ENCODE measurements around the gene KRT81. TPM values are rescaled to one million over a fixed set of nuclear protein-coding genes. Genes with fewer than 3 reads are reported as not detected.

Gene KRT81
- total RNA-seq, 1 experiment from 2014 or later = 0.90 TPM

DNA sequence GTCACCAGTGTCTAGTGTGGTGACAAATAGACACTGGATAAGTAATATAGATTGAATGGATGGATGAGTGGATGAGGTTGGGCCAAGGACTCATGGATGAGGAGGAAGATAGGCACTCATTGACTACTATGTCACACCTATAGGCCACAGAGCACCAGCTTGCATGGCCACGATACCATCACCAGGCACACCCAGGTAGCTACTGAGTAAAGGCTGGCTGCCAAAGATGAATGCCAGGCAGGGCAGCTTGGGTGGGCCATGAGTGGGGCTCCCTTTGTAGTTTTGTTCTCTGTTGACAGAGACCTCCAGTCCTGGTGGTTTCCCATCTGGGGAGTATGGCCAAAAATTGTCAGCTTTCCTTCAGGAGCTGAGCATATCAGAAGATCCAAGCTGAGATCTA, 41.0 kb upstream of the KRT81 start:
- CTCF ChIA-PET = interaction anchor here (1.1 kb wide), 1 partner anchor 10 kb away, joined by 3 read pairs; no protein-coding TSS in a partner anchor
- POLR2A ChIA-PET = interaction anchor here (0.7 kb wide), 1 partner anchor 444 kb away, joined by 11 read pairs; no protein-coding TSS in a partner anchor
- intact Hi-C loops (cut with micrococcal nuclease; ENCODE audit: unreplicated experiment) (no loop called here), in situ Hi-C loops (cut with HindIII; ENCODE audit: low pct_unique_long_range_greater_than_20kb, low sequenced_read_pairs) (no loop called here)
- no TSS peak for BruUV-seq (replicated peaks)
- no peak for DNase-seq (ENCODE audit: low read depth, low spot score)
- no peak overlapping the region for H3K27ac ChIP-seq (ENCODE audit: low read length)
- no peak for ATAC-seq
- H3K27me3 ChIP-seq (ENCODE audit: control insufficient read depth, insufficient read depth, low read length) = no peaks in the 10 kb centered on the region
- no peak overlapping the region for H3K4me3 ChIP-seq (ENCODE audit: low read depth in 2 of 2, low read length in 2 of 2)
- TF ChIP-seq, protein P1, sequence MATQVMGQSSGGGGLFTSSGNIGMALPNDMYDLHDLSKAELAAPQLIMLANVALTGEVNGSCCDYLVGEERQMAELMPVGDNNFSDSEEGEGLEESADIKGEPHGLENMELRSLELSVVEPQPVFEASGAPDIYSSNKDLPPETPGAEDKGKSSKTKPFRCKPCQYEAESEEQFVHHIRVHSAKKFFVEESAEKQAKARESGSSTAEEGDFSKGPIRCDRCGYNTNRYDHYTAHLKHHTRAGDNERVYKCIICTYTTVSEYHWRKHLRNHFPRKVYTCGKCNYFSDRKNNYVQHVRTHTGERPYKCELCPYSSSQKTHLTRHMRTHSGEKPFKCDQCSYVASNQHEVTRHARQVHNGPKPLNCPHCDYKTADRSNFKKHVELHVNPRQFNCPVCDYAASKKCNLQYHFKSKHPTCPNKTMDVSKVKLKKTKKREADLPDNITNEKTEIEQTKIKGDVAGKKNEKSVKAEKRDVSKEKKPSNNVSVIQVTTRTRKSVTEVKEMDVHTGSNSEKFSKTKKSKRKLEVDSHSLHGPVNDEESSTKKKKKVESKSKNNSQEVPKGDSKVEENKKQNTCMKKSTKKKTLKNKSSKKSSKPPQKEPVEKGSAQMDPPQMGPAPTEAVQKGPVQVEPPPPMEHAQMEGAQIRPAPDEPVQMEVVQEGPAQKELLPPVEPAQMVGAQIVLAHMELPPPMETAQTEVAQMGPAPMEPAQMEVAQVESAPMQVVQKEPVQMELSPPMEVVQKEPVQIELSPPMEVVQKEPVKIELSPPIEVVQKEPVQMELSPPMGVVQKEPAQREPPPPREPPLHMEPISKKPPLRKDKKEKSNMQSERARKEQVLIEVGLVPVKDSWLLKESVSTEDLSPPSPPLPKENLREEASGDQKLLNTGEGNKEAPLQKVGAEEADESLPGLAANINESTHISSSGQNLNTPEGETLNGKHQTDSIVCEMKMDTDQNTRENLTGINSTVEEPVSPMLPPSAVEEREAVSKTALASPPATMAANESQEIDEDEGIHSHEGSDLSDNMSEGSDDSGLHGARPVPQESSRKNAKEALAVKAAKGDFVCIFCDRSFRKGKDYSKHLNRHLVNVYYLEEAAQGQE (IDR thresholded peaks at IDR 0.05; ENCODE audit: insufficient read depth in 1 of 2, low read depth in 2 of 2, low read length in 1 of 2) = no peak
- TF ChIP-seq, protein P2, sequence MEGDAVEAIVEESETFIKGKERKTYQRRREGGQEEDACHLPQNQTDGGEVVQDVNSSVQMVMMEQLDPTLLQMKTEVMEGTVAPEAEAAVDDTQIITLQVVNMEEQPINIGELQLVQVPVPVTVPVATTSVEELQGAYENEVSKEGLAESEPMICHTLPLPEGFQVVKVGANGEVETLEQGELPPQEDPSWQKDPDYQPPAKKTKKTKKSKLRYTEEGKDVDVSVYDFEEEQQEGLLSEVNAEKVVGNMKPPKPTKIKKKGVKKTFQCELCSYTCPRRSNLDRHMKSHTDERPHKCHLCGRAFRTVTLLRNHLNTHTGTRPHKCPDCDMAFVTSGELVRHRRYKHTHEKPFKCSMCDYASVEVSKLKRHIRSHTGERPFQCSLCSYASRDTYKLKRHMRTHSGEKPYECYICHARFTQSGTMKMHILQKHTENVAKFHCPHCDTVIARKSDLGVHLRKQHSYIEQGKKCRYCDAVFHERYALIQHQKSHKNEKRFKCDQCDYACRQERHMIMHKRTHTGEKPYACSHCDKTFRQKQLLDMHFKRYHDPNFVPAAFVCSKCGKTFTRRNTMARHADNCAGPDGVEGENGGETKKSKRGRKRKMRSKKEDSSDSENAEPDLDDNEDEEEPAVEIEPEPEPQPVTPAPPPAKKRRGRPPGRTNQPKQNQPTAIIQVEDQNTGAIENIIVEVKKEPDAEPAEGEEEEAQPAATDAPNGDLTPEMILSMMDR (IDR thresholded peaks at IDR 0.05) = no peak
- TF ChIP-seq POLR2AphosphoS5 (IDR thresholded peaks at IDR 0.05; ENCODE audit: low read depth, low read length) (no peak), SIN3A (IDR thresholded peaks at IDR 0.05; ENCODE audit: borderline replicate concordance, insufficient read depth, low read depth, low read length) (no peak), TCF7L2 (IDR thresholded peaks at IDR 0.05; ENCODE audit: low read depth, low read length) (no peak)
- peaks cover under 1% of the 10 kb centered on the region; the same call in 1 of the 2 replicates for H3K4me1 ChIP-seq (ENCODE audit: control insufficient read depth, insufficient read depth, low read length)
- H3K36me3 ChIP-seq (ENCODE audit: control insufficient read depth, insufficient read depth, low read length) = no peaks in the 10 kb centered on the region
- H3K9me3 ChIP-seq (ENCODE audit: control insufficient read depth, insufficient read depth, low read depth, low read length) = no peaks in the 10 kb centered on the region

DNA sequence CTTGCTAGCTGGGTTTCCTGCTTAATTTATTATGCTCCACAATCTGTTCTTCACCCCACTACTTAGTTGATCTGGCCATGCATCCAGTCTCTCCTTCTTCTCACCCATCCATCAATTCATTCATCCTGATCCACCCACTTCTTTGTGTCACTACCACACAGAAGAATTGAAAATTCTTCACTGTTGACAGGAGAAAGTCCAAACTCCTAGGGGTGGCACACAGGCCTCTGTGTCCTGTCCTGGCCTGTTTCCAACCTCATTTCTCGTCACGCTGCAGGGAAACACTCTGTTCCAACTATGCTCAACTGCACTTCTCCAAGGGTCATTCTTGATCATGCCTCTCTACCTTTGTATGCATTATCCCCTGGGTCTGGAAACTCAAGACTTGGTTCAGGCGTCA, 40.5 kb upstream of the KRT81 start:
- intact Hi-C loops (cut with micrococcal nuclease; ENCODE audit: unreplicated experiment) = no loop called here
- Histone ChIP-seq H3K27ac (ENCODE audit: low read length) (no peak overlapping the region), H3K4me3 (ENCODE audit: low read depth in 2 of 2, low read length in 2 of 2) (no peak overlapping the region), H3K27me3 (ENCODE audit: control insufficient read depth, insufficient read depth, low read length) (no peaks in the 10 kb centered on the region), H3K36me3 (ENCODE audit: control insufficient read depth, insufficient read depth, low read length) (no peaks in the 10 kb centered on the region), H3K9me3 (ENCODE audit: control insufficient read depth, insufficient read depth, low read depth, low read length) (no peaks in the 10 kb centered on the region), H3K4me1 (ENCODE audit: control insufficient read depth, insufficient read depth, low read length) (peaks cover 6% of the 10 kb centered on the region)
- CTCF ChIA-PET = no interaction called here
- POLR2A ChIA-PET = no interaction called here
- in situ Hi-C loops (cut with HindIII; ENCODE audit: low pct_unique_long_range_greater_than_20kb, low sequenced_read_pairs) = no loop called here
- TF ChIP-seq, protein P1 (IDR thresholded peaks at IDR 0.05; ENCODE audit: insufficient read depth in 1 of 2, low read depth in 2 of 2, low read length in 1 of 2) = no peak
- TF ChIP-seq TCF7L2 (IDR thresholded peaks at IDR 0.05; ENCODE audit: low read depth, low read length) = no peak
- TF ChIP-seq POLR2AphosphoS5 (IDR thresholded peaks at IDR 0.05; ENCODE audit: low read depth, low read length) = no peak
- TF ChIP-seq, protein P2 (IDR thresholded peaks at IDR 0.05) = no peak
- no peak for TF ChIP-seq SIN3A (IDR thresholded peaks at IDR 0.05; ENCODE audit: borderline replicate concordance, insufficient read depth, low read depth, low read length)
- DNase-seq (ENCODE audit: low read depth, low spot score) (no peak), ATAC-seq (no peak)
- BruUV-seq (replicated peaks) = no TSS peak

Measured in Panc1 (cell line).